ENCODE results near the gene RLIM. TPM values are rescaled to one million over a fixed set of nuclear protein-coding genes. Genes with fewer than 3 reads are reported as not detected.
"Not testable (repeated sequence)": the region's sequence is repeated elsewhere in the genome, so short reads cannot be mapped to it uniquely, and the experiment has no call there.

Gene RLIM
- total RNA-seq, 1 experiment from 2014 or later, result 36.4 TPM

- TF ChIP-seq, protein P1, sequence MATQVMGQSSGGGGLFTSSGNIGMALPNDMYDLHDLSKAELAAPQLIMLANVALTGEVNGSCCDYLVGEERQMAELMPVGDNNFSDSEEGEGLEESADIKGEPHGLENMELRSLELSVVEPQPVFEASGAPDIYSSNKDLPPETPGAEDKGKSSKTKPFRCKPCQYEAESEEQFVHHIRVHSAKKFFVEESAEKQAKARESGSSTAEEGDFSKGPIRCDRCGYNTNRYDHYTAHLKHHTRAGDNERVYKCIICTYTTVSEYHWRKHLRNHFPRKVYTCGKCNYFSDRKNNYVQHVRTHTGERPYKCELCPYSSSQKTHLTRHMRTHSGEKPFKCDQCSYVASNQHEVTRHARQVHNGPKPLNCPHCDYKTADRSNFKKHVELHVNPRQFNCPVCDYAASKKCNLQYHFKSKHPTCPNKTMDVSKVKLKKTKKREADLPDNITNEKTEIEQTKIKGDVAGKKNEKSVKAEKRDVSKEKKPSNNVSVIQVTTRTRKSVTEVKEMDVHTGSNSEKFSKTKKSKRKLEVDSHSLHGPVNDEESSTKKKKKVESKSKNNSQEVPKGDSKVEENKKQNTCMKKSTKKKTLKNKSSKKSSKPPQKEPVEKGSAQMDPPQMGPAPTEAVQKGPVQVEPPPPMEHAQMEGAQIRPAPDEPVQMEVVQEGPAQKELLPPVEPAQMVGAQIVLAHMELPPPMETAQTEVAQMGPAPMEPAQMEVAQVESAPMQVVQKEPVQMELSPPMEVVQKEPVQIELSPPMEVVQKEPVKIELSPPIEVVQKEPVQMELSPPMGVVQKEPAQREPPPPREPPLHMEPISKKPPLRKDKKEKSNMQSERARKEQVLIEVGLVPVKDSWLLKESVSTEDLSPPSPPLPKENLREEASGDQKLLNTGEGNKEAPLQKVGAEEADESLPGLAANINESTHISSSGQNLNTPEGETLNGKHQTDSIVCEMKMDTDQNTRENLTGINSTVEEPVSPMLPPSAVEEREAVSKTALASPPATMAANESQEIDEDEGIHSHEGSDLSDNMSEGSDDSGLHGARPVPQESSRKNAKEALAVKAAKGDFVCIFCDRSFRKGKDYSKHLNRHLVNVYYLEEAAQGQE (IDR thresholded peaks at IDR 0.05; ENCODE audit: low read depth), result no peak
- TF ChIP-seq CEBPB (IDR thresholded peaks at IDR 0.05; ENCODE audit: low read depth), result no peak
- TF ChIP-seq, protein P2, sequence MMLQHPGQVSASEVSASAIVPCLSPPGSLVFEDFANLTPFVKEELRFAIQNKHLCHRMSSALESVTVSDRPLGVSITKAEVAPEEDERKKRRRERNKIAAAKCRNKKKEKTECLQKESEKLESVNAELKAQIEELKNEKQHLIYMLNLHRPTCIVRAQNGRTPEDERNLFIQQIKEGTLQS (IDR thresholded peaks at IDR 0.05), result no peak
- TF ChIP-seq EZH2 (IDR thresholded peaks at IDR 0.05), result no peak
- 0 out of 2 replicates have a peak, but pooled peaks have one; percentile 18 for TF ChIP-seq SRF (IDR thresholded peaks at IDR 0.05; ENCODE audit: low read depth)
- no peak for TF ChIP-seq JUND (IDR thresholded peaks at IDR 0.05)
Observed at GRCh38 chrX:74614093-74614909, at the start of gene RLIM (continued).

DNA sequence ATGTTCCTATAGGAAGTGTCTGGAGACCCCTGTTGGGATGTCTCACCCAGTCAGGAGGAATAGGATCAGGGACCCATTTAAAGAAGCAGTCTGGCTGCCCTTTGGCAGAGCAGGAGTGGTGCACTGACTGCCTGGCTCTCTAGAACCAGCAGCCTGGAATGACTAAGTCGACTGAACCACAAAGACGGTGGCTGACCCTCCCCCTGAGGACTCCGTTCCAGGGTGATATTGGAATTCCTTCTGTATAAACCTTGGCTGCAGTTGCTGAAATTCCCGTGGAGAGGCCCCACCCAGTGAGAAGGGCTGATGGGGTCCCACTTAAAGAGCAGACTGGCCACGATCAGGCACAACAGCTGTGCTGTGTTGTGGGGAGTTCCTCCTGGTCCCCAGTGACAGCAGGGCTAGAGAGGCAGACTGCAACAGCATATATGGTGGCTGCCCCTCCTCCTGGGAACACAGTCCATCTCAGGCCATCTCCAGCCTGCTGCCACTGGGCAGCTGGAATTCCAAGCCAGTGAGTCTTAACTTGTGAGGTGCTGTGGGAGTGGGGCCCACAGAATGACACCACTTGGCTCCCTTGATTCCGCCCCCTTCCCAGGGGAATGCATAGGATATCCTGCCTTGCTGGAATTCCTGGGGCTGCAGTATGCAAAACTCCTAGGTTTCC lies 41.8 kb upstream of the RLIM start:
- no TSS peak for BruUV-seq (replicated peaks)
- TF ChIP-seq JUND (IDR thresholded peaks at IDR 0.05), result no peak
- Histone ChIP-seq H3K27ac (ENCODE audit: low read depth, low read length) (no peak overlapping the region), H3K9me3 (ENCODE audit: control insufficient read depth in 1 of 2, insufficient read depth in 1 of 2, low read depth in 1 of 2, low read length in 2 of 2) (no peaks in the 10 kb centered on the region), H3K36me3 (ENCODE audit: control insufficient read depth in 1 of 2, insufficient read depth in 2 of 2, low read length in 2 of 2) (no peaks in the 10 kb centered on the region), H3K9me2 (ENCODE audit: insufficient read depth) (no peaks in the 10 kb centered on the region), H4K20me1 (ENCODE audit: insufficient read depth) (no peaks in the 10 kb centered on the region), H3K27me3 (ENCODE audit: insufficient read depth, low read length) (no peaks in the 10 kb centered on the region), H3K4me1 (ENCODE audit: control insufficient read depth in 1 of 2, insufficient read depth in 2 of 2, low read length in 2 of 2) (no peaks in the 10 kb centered on the region), H3K4me3 (replicated peaks in 1 of 2; ENCODE audit: low read depth in 1 of 2, low read length in 2 of 2) (no peak overlapping the region), H3K4me2 (ENCODE audit: low read length) (no peak overlapping the region), H3K9ac (ENCODE audit: low read length) (no peak overlapping the region), H3K79me2 (ENCODE audit: insufficient read depth, low read length) (no peaks in the 10 kb centered on the region), H2AFZ (ENCODE audit: low read depth, low read length, poor library complexity, severe bottlenecking) (no peak overlapping the region)
- no peak for DNase-seq (ENCODE audit: low read depth, low spot score)
- ChIA-PET CTCF (no interaction called here), POLR2A (no interaction called here), RAD21 (ENCODE audit: low non-redundant PET in 1 of 2, low total read pairs in 2 of 2, uncharacterized antibody in 2 of 2, unreplicated experiment in 2 of 2) (no interaction called here)
- intact Hi-C loops (cut with micrococcal nuclease), result no loop called here
- ATAC-seq, result no peak

GRCh38 chrX:74654953-74655352 lies 40.5 kb upstream of the RLIM start:
- BruUV-seq (replicated peaks); H3K36me3 ChIP-seq (ENCODE audit: control insufficient read depth in 1 of 2, insufficient read depth in 2 of 2, low read length in 2 of 2); H2AFZ ChIP-seq (ENCODE audit: low read depth, low read length, poor library complexity, severe bottlenecking); DNase-seq (ENCODE audit: low read depth, low spot score); H3K4me3 ChIP-seq (replicated peaks in 1 of 2; ENCODE audit: low read depth in 1 of 2, low read length in 2 of 2); H4K20me1 ChIP-seq (ENCODE audit: insufficient read depth); H3K9ac ChIP-seq (ENCODE audit: low read length); H3K9me2 ChIP-seq (ENCODE audit: insufficient read depth); H3K9me3 ChIP-seq (ENCODE audit: control insufficient read depth in 1 of 2, insufficient read depth in 1 of 2, low read depth in 1 of 2, low read length in 2 of 2); H3K27me3 ChIP-seq (ENCODE audit: insufficient read depth, low read length); H3K4me1 ChIP-seq (ENCODE audit: control insufficient read depth in 1 of 2, insufficient read depth in 2 of 2, low read length in 2 of 2); CTCF ChIA-PET; POLR2A ChIA-PET; H3K79me2 ChIP-seq (ENCODE audit: insufficient read depth, low read length); intact Hi-C loops (cut with micrococcal nuclease); H3K4me2 ChIP-seq (ENCODE audit: low read length); H3K27ac ChIP-seq (ENCODE audit: low read depth, low read length); ATAC-seq: not testable (repeated sequence)
- RAD21 ChIA-PET (ENCODE audit: low non-redundant PET in 1 of 2, low total read pairs in 2 of 2, uncharacterized antibody in 2 of 2, unreplicated experiment in 2 of 2), result interaction anchor here in 1 of 2 experiments (0.6 kb wide), 1 partner anchor 289 kb away, joined by 3 read pairs; no protein-coding TSS in a partner anchor

Measured in HCT116 (cell line).